Measurements from ENCODE around the gene FIBIN. TPM values are rescaled to one million over a fixed set of nuclear protein-coding genes. Genes with fewer than 3 reads are reported as not detected.

FIBIN gene
- total and polyA plus RNA-seq, 5 experiments from 2014 or later: not detected

DNA sequence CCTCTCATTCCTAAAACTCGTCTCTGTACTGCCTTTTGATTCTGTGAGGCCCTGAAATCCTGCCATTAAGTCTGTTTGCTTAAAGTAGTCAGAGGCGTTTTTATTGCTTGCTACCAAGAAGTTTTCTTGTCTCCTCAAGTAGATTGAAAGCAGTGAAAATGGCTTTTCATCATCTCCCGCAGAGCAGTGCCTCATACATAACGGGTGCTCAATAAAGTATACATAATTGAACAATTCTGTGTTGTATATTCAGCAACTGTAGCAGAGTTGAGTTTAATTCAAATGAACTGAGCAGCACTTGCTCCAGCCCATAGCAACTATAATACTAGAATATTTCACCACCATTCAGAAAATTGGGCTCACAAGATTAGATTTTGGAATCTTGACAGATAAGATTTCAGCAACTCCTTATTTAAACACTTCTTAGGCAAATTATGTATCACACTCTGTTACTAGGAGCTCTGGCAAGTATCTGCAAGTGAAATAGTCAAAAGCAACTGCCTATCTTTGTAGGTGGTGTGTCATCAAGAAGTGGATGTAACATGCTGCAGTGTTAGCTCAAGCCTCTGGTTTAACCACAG is 20.0 kb downstream of the FIBIN start:
- no peaks in the 10 kb centered on the region for H3K36me3 Mint-ChIP-seq
- peaks cover 0 to 1% (median 0%) of the 10 kb centered on the region in 4 donors for H3K4me1 Mint-ChIP-seq
- peaks cover 0 to 5% (median 2%) of the 10 kb centered on the region in 9 donors for H3K9me3 Mint-ChIP-seq
- H3K4me3 Mint-ChIP-seq: no peak overlapping the region
- no peak for DNase-seq
- ATAC-seq: no peak
- H3K27ac Mint-ChIP-seq: no peak overlapping the region
- POLR2A ChIA-PET: no interaction called here
- H3K27me3 Mint-ChIP-seq: peaks cover 0 to 4% (median 0%) of the 10 kb centered on the region in 5 donors

DNA sequence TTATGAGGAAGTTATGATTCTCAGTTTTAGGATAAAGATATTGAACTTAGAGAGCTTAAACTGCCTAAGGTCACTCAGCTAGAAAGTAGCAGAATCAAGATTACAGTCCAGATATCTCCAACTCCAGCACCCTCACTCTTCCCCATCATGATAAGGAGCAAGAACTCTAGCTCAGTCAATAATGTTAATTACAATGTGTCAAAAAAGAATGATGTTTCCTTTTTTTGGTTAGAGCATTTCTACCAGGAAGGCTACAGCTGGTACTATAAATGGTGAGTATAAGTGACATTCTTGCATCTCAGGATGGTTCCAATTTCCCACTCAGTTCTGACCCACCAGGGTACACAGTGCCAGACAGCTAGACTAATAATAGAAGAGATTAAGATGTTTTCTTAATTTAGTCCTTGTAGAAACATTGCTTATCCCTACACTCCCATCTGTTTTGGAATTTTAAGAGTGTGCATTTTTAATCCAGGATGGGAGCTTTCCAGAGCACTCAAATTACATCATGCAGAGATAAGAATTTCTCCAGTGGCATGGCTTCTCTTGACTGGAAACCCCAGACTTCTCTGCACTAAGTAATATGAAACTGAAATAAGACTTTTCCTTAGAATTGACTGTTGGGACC is 25.1 kb downstream of the FIBIN start:
- no peak for DNase-seq
- H3K27me3 Mint-ChIP-seq: peaks cover 0 to 4% (median 0%) of the 10 kb centered on the region in 5 donors
- POLR2A ChIA-PET: no interaction called here
- no peaks in the 10 kb centered on the region for H3K36me3 Mint-ChIP-seq
- H3K9me3 Mint-ChIP-seq: peaks cover 0 to 10% (median 0%) of the 10 kb centered on the region in 9 donors
- no peak overlapping the region for H3K27ac Mint-ChIP-seq
- H3K4me1 Mint-ChIP-seq: no peaks in the 10 kb centered on the region
- ATAC-seq: no peak
- no peak overlapping the region for H3K4me3 Mint-ChIP-seq

DNA sequence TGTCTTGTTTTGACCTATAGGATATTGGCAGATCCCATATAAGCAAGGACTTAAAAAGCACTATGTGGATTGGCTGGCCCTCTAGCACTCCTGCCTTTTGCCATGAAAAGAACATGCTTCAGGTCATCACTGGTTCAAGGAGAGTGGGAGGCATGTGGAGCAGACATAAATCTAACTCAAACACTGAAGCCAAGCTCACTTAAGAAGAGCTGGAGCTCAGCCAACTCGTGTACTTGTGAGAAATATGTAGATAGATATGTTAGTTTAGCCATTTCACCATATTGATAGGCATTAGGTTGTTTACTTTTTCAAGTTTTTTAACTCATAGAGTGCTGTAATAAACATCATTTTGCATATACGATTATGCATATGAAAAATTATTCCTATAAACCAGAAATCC is 26.8 kb downstream of the FIBIN start:
- DNase-seq (no peak), ATAC-seq (no peak)
- H3K4me1 Mint-ChIP-seq: no peaks in the 10 kb centered on the region
- peak overlapping the region in 1 of 10 donors; percentile 40 for H3K27ac Mint-ChIP-seq
- no peaks in the 10 kb centered on the region for H3K36me3 Mint-ChIP-seq
- POLR2A ChIA-PET: no interaction called here
- H3K9me3 Mint-ChIP-seq: peaks cover 0 to 10% (median 4%) of the 10 kb centered on the region in 9 donors
- peaks cover 0 to 4% (median 0%) of the 10 kb centered on the region in 5 donors for H3K27me3 Mint-ChIP-seq
- no peak overlapping the region for H3K4me3 Mint-ChIP-seq

DNA sequence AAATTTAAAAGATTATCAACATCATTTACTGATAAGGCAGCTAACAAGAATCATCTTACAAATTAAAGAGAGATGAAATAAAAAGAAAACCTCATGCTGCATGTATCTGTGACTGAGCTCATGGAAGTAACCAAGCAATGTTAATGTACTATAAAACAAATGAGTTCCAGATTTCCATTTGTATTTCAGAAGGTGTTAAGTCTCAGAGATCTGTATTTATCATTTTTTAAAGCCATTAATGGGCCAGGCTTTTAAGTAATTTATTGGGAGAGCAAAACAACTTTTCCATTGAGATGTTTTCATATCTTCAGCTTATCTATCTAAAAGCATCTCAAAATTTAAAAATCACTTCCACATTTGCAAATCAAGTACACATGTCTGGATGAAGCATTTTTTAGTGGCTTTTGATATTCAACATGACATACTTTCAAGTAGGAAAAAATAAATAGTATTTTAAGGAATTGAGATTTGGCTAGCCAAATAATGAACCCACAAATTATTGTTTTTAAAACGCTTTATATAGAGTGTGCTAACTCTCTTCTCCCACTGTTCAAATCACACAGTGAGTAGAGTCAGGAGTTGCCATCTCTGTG is 28.8 kb downstream of the FIBIN start:
- no peak overlapping the region for H3K27ac Mint-ChIP-seq
- no peak for DNase-seq
- H3K27me3 Mint-ChIP-seq: no peaks in the 10 kb centered on the region

DNA sequence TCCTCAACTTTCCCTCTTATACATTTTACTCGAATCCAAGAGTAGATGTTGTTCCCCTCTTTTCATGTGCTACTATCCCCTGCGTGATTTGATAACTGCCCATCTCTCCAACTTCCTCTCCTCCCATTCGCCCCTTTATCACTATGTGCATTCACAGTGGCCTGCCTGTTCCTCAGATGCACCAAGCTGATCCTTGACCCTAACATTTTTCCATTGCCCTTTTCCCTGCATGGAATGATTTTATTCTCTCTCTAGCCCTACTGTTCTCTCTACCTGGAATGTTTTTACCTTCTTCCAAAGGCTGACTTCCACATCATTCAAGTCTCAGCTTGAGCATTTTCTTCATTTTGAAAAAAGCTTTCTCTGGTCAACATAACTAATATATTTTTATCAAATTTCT is 31.0 kb downstream of the FIBIN start:
- no peaks in the 10 kb centered on the region for H3K27me3 Mint-ChIP-seq
- DNase-seq: no peak
- H3K9me3 Mint-ChIP-seq: peaks cover 0 to 24% (median 4%) of the 10 kb centered on the region in 9 donors
- no peak overlapping the region for H3K27ac Mint-ChIP-seq
- H3K4me1 Mint-ChIP-seq: no peaks in the 10 kb centered on the region
- no peak overlapping the region for H3K4me3 Mint-ChIP-seq
- POLR2A ChIA-PET: no interaction called here
- no peaks in the 10 kb centered on the region for H3K36me3 Mint-ChIP-seq
- no peak for ATAC-seq

More for the DNA sequence above, 28.8 kb downstream of the FIBIN start:
- no peaks in the 10 kb centered on the region for H3K36me3 Mint-ChIP-seq
- H3K4me3 Mint-ChIP-seq: no peak overlapping the region
- H3K4me1 Mint-ChIP-seq: no peaks in the 10 kb centered on the region
- POLR2A ChIA-PET: no interaction called here
- H3K9me3 Mint-ChIP-seq: peaks cover 0 to 18% (median 2%) of the 10 kb centered on the region in 9 donors
- no peak for ATAC-seq

DNA sequence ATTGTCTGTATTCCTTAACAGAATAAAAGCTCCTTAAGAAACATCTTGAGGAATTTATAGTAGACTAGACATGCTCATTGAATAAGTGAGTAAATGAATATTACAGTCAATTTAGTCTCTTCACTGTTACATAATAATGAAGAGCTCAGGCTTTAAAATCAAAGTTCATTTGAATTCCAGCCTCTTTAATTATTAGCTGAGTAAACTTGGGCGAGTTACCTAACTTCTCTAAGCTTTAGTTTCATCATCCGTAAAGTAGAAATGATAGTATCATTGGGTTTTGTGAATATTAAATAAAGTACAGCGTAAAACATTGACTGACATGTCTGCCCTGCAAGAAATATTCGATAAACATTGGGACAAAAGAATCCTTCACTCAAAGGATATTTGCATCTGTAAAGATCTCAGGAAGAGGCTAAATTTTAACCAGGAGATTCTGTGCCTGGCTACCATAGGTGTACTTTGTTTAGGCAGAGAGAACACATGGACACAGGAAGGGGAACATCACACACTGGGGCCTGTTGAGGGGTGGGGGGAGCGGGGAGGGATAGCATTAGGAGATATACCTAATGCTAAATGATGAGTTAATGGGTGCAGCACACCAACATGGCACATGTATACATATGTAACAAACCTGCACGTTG is 31.5 kb downstream of the FIBIN start:
- H3K36me3 Mint-ChIP-seq: no peaks in the 10 kb centered on the region
- ATAC-seq (no peak), DNase-seq (no peak)
- H3K4me3 Mint-ChIP-seq: no peak overlapping the region
- no peak overlapping the region for H3K27ac Mint-ChIP-seq
- H3K9me3 Mint-ChIP-seq: peaks cover 0 to 24% (median 6%) of the 10 kb centered on the region in 9 donors
- no peaks in the 10 kb centered on the region for H3K27me3 Mint-ChIP-seq
- H3K4me1 Mint-ChIP-seq: no peaks in the 10 kb centered on the region
- POLR2A ChIA-PET: no interaction called here

DNA sequence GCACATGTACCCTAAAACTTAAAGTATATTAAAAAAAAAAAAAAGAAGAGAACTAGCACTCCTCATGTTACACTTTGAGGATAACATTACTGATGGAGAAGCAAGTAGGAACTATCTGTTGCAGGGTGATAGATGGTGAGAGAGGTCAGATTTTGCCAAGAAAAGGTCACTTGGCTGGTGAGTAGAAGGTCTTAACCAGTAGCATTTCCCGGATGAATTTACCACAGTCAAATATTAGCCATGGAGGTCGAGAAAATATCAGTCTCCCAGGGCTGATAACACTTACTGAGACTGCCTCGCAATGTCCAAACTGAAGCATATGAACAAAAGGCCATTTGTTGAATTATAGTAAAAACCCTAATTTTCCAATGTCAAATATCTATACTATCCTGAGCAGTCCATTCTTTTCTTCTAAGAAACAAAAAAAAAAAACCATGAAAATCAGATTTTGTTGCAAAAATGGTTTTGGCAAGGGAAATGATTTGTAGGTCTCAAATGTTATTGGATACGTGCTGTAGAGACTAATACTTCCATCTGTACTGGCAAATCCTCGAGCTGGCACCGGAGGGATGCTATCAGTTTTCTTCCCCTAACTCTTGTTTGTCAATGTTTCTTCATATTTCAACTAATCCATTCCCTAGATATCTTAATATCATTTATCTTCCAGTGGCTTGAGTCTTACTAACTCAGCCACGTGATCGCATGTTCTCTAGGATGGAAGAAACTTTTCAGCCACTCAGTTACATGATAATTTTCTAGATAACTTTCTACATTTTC is 32.2 kb downstream of the FIBIN start:
- Mint-ChIP-seq H3K9me3 (peaks cover 0 to 24% (median 6%) of the 10 kb centered on the region in 9 donors), H3K27me3 (no peaks in the 10 kb centered on the region), H3K4me1 (no peaks in the 10 kb centered on the region), H3K36me3 (no peaks in the 10 kb centered on the region), H3K4me3 (no peak overlapping the region), H3K27ac (no peak overlapping the region)
- POLR2A ChIA-PET: no interaction called here
- ATAC-seq (no peak), DNase-seq (no peak)

DNA sequence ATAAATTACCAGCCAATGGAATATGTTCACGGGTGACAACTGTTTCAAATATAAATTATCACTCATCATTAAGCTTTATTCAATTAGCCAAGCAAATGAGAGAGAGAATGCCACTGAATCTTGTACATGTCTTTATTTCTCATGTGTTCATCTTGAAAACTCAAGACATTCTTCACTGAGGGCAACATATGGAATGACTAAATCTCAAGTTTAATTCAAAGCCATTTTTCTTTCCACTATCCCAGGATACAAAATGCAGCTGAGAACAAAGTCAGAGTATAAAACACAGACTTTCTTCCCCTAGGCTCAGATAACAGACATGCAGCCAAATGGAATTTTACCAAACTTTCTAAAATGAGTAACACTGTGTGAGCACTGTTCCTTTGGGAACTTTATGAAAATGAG is 34.7 kb downstream of the FIBIN start:
- H3K27ac Mint-ChIP-seq: no peak overlapping the region
- H3K27me3 Mint-ChIP-seq: no peaks in the 10 kb centered on the region
- POLR2A ChIA-PET: no interaction called here
- peaks cover 2 to 24% (median 11%) of the 10 kb centered on the region in 9 donors for H3K9me3 Mint-ChIP-seq
- DNase-seq (no peak), ATAC-seq (no peak)
- H3K4me1 Mint-ChIP-seq: no peaks in the 10 kb centered on the region
- H3K36me3 Mint-ChIP-seq: no peaks in the 10 kb centered on the region
- no peak overlapping the region for H3K4me3 Mint-ChIP-seq

DNA sequence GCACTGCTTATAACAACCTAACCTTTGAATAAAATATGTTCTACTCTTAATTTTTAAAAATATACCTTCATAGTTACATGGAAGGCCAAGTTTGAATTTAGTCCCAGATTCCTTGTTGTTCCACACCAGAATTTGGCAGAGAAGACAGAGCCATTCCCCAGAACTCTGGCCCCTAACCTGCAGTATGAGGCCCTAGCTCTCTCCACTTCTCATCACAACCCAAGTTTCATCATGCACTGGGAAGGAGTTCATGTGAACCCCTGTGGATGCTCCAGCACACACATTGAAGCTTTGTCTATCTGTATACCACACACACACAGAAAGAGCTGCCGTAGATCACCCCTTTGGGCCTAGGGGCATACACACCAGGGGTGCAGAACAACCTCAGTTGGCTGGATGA is 36.1 kb downstream of the FIBIN start:
- no peak overlapping the region for H3K27ac Mint-ChIP-seq
- H3K36me3 Mint-ChIP-seq: no peaks in the 10 kb centered on the region
- no peaks in the 10 kb centered on the region for H3K27me3 Mint-ChIP-seq
- POLR2A ChIA-PET: no interaction called here
- no peak for ATAC-seq
- no peak overlapping the region for H3K4me3 Mint-ChIP-seq
- peaks cover 2 to 27% (median 18%) of the 10 kb centered on the region in 9 donors for H3K9me3 Mint-ChIP-seq
- no peaks in the 10 kb centered on the region for H3K4me1 Mint-ChIP-seq
- no peak for DNase-seq

DNA sequence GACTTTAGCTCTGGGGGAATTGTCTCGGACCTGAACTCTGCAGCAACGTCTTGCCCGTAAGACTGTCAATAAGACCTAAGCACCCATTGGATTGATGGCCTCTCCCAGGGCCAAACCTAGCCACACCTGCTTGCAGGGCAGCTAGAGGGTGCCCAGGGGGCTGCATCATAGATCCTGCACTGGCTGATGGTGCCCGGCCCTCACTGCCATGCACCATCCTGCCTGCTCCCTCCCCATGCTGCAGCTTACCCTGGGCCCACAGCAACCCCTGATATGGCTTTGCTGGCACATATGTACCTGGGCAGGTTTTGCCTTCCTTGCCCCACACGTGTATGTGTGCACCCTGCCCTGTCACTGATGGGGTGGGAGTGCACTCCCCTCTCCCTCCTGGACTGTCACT is 37.8 kb downstream of the FIBIN start:
- no peak for ATAC-seq
- no peak overlapping the region for H3K27ac Mint-ChIP-seq
- H3K9me3 Mint-ChIP-seq: peaks cover 2 to 37% (median 14%) of the 10 kb centered on the region in 9 donors
- H3K27me3 Mint-ChIP-seq: no peaks in the 10 kb centered on the region
- POLR2A ChIA-PET: no interaction called here
- DNase-seq: no peak
- no peaks in the 10 kb centered on the region for H3K4me1 Mint-ChIP-seq
- H3K4me3 Mint-ChIP-seq: no peak overlapping the region
- no peaks in the 10 kb centered on the region for H3K36me3 Mint-ChIP-seq

DNA sequence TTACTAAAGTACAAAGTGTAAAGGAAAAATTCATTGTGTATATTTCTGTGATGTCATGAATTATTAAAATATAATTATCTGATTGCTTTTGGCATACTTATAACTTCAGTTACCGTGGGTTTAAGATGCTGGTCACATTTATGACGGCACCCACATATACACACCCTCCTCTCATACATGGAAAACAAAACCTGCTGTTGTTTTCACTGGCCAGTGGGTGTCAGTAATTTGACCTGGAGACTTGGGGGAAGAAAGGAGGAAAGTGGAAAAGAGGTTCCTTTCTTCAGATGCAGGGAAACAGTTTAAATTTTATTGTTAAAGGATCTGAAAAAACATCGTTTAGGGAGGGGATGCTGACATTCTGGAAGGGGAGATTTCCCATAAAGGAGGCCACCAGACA is 46.0 kb downstream of the FIBIN start:
- no peak overlapping the region for H3K4me3 Mint-ChIP-seq
- no peak for ATAC-seq
- POLR2A ChIA-PET: no interaction called here
- no peaks in the 10 kb centered on the region for H3K27me3 Mint-ChIP-seq
- DNase-seq: no peak
- no peak overlapping the region for H3K27ac Mint-ChIP-seq
- no peaks in the 10 kb centered on the region for H3K36me3 Mint-ChIP-seq
- no peaks in the 10 kb centered on the region for H3K4me1 Mint-ChIP-seq
- H3K9me3 Mint-ChIP-seq: peaks cover 0 to 43% (median 15%) of the 10 kb centered on the region in 9 donors

DNA sequence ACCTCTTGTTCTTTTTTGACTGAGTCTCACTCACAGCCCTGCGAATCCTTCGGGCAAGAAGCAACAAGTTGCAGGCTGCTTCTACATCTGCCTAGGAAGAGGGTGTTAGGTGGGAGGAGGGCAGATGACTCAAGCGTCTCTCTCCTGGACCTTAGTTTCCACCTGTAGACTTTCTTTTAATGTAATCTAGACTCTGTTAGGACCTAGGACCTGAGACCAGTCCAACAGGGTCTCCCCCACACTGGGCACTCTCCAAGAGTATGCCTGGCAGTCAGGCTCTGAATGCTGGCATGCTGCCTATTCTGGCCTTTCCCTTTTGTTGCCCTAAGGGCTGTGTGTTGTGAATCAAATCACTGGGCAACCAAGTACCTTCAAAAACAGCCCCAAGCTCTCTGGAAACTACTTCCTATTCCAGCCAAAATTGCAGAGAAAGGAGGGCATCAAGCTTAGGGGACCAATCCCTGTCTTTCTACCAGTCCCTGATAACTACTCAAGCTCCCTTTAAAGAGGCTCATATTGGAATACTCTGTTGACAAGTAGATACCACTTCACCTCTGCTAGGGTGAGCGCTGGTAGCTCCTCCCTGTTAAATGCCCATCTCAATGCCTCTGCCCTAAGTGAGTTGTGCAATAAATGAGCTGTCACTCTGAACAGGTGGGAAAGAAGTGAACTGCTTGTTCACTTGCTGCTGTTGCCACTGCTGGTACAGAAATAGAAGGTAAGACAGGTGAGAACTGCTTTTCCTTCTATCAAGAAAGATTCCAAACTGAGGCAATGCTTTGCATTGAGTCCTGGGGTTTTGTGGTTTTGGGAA is 46.6 kb downstream of the FIBIN start, which contains the start of gene BBOX1:
Gene BBOX1, plus strand, starts transcription at position 514 of the 814 bp plus-strand sequence. CDS start 14,616 bp downstream, outside the sequence.
- POLR2A ChIA-PET: no interaction called here
- no peak within 1 kb of the TSS for H3K27ac Mint-ChIP-seq
- ATAC-seq (no peak), DNase-seq (no peak)
- peaks cover 0 to 45% (median 17%) of the 10 kb centered on the region in 9 donors for H3K9me3 Mint-ChIP-seq
- H3K36me3 Mint-ChIP-seq: no peaks in the 10 kb centered on the region
- no peaks in the 10 kb centered on the region for H3K27me3 Mint-ChIP-seq
- H3K4me1 Mint-ChIP-seq: no peaks in the 10 kb centered on the region
- H3K4me3 Mint-ChIP-seq: no peak within 1 kb of the TSS

Measured in naive thymus-derived CD8-positive, alpha-beta T cell (primary cell).